Choroid plexus epithelial cell (primary cell): ENCODE data around the gene CCZ1B.
"Not testable (repeated sequence)": the region's sequence is repeated elsewhere in the genome, so short reads cannot be mapped to it uniquely, and the experiment has no call there.

Experiments used
- DNase-seq: peaks from one replicate; pipeline ENCODE4 v3.0.0-alpha.2; 2010; ENCODE audit warnings: low read depth
- H3K4me3 ChIP-seq: 2 replicates; pipeline ENCODE4 v1.5.1; 2011; ENCODE audit warnings: low read depth, mild to moderate bottlenecking, control low read depth, low read length, moderate library complexity

The CCZ1B gene

DNA sequence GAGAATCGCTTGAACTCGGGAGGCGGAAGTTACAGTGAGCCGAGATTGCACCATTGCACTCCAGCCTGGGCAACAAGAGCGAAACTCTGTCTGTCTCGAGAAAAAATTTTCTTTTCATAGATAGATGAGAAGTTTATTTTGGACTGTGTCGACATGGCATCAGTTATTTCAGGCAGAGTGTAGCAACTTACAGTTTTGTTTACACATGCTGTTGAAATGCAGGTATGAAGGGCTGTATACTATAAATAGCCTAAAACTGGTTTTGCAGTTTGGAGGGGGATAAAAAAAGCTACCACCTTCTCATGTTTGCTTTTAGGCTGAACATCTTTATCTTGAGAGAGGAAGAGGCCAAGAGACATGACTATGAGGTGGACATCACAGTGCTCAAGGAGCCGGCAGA, 28.0 kb downstream of the CCZ1B start:
- H3K4me3 ChIP-seq, DNase-seq: not testable (repeated sequence)

DNA sequence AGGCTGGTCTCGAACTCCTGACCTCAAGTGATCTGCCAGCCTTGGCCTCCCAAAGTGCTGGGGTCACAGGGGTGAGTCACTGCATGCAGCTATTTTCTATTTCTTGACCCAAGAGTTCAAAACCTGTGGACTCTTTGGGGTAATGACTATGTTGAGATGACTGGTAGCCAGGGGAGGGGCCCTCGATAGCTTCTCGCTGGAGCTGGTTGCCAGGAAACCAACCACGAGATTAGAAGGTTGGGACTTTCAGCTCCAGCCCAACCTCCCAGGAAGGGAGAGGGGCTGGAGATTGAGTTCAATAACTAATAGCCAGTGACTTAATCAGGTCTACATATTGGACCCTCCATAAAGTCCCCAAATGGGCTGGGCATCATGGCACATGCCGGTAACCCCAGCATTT, 28.9 kb downstream of the CCZ1B start:
- H3K4me3 ChIP-seq, DNase-seq: not testable (repeated sequence)

DNA sequence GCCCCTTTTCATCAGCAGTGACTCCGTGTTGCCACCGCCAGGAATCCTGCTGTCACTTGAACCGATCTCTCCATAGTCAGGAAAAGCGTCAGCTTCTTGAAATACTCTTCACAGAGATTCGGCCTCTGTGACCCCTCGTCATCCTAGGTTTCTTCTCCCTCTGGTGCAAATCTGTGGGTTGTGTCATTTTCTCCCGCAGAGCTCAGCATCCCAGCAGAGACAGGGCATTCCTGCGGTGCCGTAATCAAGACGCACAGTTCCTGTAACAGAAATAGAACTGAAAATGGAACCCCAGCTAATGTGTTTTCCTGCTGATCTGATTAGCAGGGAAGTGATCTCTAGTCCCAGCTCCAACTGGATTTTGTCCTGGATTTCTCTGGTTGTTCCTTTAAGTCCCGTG, 31.8 kb downstream of the CCZ1B start:
- DNase-seq, H3K4me3 ChIP-seq: not testable (repeated sequence)

DNA sequence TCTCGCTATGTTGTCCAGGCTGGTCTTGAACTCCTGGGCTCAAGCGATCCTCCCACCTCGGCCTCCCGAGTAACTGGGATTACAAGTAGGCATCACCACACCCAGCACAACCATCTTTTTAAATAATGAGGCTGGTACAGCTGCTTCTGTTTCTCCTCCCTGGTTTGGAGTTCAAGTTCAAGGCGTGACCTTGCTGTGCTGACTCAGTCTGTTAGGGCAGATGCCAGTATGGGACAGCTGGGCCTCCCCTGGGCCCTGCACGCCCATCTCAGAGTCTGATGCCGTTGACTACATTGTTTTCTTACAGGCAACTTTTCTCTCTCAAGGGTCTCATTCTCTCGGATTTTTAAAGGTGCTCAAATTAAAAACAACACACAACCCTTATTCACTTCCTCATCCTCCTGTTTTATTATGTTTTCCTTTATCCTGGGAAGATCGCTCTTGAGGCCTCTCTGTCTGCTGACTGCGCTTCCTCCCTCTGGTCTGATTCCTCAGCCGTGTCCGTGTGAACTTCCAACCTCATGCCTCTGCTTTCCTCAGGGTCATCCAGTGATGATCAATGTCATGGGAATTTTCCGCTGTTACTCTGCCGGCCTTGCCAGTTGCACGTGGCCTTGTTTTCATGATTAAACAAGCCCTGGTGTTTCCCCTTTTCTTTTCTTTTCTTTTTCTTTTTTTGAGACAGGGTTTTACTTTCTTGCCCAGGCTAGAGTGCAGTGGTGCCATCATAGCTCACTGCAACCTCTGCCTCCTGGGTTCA, 33.8 kb downstream of the CCZ1B start:
- H3K4me3 ChIP-seq = not testable (repeated sequence)
- peak; percentile 56 for DNase-seq

DNA sequence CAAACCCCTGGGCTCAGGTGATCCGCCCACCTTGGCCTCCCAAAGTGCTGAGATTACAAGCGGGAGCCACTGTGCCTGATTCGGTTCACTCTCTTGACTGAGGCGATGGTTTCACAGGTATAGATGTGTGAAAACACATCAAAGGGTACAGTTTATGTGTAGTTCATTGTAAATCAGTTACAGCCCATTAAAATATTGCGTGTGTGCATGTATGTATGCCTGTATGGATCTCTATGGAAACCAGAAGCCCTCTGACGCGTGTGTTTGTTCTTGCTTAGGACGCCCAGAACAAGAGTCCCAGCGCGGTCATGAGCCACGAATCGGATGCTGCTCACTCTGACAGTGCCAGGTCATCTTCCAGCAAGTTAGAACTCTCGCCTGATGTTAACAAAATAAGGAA, 36.7 kb downstream of the CCZ1B start:
- DNase-seq, H3K4me3 ChIP-seq: not testable (repeated sequence)

DNA sequence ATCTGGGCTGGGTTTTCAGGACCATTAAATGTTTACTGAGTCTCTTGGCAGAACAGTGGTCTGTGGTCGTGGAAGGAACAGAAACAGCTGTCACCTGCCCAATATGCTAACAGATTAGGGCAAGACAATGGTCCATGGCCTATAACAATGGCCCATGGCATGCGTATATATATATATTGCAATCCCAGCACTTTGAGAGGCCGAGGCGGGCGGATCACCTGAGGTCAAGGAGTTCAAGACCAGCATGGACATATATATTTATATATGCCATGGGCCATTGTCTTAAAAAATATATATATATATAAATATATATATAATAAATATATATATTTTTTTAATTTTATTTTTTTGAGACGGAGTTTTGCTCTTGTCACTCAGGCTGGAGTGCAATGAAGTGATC, 44.5 kb downstream of the CCZ1B start:
- DNase-seq, H3K4me3 ChIP-seq: not testable (repeated sequence)

DNA sequence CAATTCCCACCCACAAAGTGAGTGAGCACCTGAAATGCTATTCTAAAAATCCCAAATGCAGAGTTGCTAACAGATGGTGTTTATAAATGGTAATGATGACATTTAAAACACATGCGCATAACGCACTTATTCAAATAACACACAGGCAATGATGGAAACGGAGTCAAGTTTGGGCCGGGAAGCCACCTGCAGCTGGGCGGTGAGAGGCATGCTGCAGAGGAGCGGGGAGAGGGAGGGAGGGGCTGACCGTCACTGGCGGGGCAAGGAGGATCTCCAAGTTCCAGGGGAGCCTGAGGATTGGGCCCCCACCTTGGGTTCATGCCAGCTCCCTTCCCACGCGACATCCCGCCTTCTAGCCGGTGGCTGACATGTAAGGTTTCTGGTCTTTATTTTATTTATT, 64.9 kb downstream of the CCZ1B start:
- not testable (repeated sequence) for DNase-seq, H3K4me3 ChIP-seq

DNA sequence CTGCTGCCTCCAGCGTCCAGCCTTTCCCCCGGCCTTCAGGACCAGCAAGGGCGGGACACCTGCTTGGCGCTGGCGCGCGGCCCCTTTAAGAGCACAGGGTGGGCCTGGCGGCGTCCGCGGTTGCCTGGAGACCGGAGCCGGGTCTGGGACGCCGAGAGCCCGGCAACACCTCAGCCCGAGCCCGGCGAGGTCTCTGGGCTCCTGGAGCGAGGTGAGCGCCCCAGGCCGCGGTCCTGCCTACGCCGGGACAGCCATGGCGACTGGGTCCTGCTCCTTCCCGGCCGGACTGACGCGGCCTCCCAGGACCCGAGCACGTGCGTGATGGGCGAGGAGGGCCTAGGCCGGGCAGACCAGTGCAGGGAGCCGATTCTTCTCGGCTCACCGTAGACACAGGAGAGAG, 72.1 kb downstream of the CCZ1B start, which contains the start of gene RSPH10B2:
TSS of gene RSPH10B2 (plus strand) at position 140 of the 400 bp plus-strand sequence. CDS start 3,575 bp downstream, outside the sequence.
- DNase-seq = peak; percentile 2
- peak within 1 kb of the TSS; percentile 28 for H3K4me3 ChIP-seq

DNA sequence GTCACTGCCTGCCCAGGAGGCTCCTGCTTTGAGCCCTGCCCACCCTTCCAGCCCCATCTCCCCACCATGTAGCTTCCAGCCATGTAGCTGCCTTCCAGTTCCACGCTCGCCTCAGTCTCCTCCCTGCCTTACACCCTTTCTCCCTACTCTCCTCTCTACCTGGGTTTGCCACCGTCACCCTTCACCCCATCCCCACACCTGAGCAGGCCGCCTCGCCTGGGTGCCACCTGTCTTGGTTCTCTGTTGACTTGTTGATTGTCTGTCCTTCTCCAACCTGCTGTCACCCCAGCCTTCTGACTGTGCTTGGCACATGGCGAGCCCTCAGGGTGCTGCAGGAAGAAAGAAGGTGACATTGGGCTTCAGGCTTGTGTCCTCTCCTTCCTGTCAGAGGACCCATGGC, 75.9 kb downstream of the CCZ1B start:
- DNase-seq, H3K4me3 ChIP-seq: not testable (repeated sequence)

DNA sequence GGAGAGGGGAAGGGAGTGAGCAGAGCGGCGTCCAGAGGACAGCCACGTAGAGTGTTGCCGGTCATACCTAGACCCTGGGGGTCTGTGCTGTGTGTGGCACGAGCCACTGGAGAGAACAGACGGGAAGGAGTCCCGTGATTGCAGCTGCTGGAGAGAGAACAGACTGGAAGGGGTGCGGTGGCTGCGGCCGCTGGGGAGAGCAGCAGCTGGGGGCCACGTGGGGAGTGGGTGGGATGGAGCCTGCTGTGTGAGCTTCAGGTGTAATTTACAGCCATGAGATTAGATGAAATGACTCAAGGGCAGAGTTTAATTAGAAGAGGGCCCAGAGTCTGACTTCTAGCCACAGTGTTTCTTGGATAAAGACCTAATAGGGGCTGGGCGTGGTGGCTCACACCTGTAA, 76.7 kb downstream of the CCZ1B start:
- H3K4me3 ChIP-seq, DNase-seq: not testable (repeated sequence)
